ENCODE data around the gene LRRTM3. TPM values are rescaled to one million over a fixed set of nuclear protein-coding genes. Genes with fewer than 3 reads are reported as not detected.

LRRTM3 gene
- total and polyA plus RNA-seq, 2 experiments from 2014 or later = not detected

- TF ChIP-seq EZH2 (IDR thresholded peaks at IDR 0.05; ENCODE audit: insufficient read depth, poor library complexity, severe bottlenecking) (no peak), EZH2phosphoT487 (IDR thresholded peaks at IDR 0.05; ENCODE audit: insufficient read depth, low read depth) (no peak)
- no peaks in the 10 kb centered on the region for H3K9me3 ChIP-seq (ENCODE audit: low read depth)
- no peaks in the 10 kb centered on the region for H3F3A ChIP-seq (ENCODE audit: insufficient read depth)
- H3K27me3 ChIP-seq (replicated peaks; ENCODE audit: insufficient read depth) = no peaks in the 10 kb centered on the region
- no peak overlapping the region for H3K27ac ChIP-seq
- H3K9ac ChIP-seq = no peak overlapping the region
- DNase-seq = no peak
- H4K20me1 ChIP-seq (ENCODE audit: insufficient read depth) = no peaks in the 10 kb centered on the region
- 31 to 36% methylated on average over 3 of the region's 3 CpGs for WGBS, 2 experiments (ENCODE audit: low coverage in 1 of 2, low lambda C conversion rate in 2 of 2, missing lambda C conversion rate in 2 of 2)
- no peak overlapping the region for H2AFZ ChIP-seq
- no peak overlapping the region for H3K4me3 ChIP-seq
- in situ Hi-C loops (cut with MboI) = no loop called here
- H3K4me2 ChIP-seq (ENCODE audit: unreplicated experiment) = no peak overlapping the region
- H3K9me2 ChIP-seq (ENCODE audit: insufficient read depth) = no peaks in the 10 kb centered on the region
- H3K4me1 ChIP-seq (ENCODE audit: insufficient read depth) = no peaks in the 10 kb centered on the region
- H3K79me2 ChIP-seq (ENCODE audit: insufficient read depth) = no peaks in the 10 kb centered on the region
- no peaks in the 10 kb centered on the region for H3K36me3 ChIP-seq (ENCODE audit: low read depth)
These were observed 120.7 kb downstream of the LRRTM3 start for GRCh38 chr10:67046507-67046906.

GRCh38 chr10:67049988-67050387 lies 124.2 kb downstream of the LRRTM3 start:
- Histone ChIP-seq H3K9me3 (ENCODE audit: low read depth) (no peaks in the 10 kb centered on the region), H4K20me1 (ENCODE audit: insufficient read depth) (no peaks in the 10 kb centered on the region), H3K36me3 (ENCODE audit: low read depth) (no peaks in the 10 kb centered on the region), H3K27me3 (replicated peaks; ENCODE audit: insufficient read depth) (no peaks in the 10 kb centered on the region), H3K79me2 (ENCODE audit: insufficient read depth) (no peaks in the 10 kb centered on the region), H3K4me2 (ENCODE audit: unreplicated experiment) (no peak overlapping the region), H3K4me3 (no peak overlapping the region), H3K9me2 (ENCODE audit: insufficient read depth) (no peaks in the 10 kb centered on the region), H3K27ac (no peak overlapping the region), H3K4me1 (ENCODE audit: insufficient read depth) (no peaks in the 10 kb centered on the region), H2AFZ (no peak overlapping the region), H3K9ac (no peak overlapping the region), H3F3A (ENCODE audit: insufficient read depth) (no peaks in the 10 kb centered on the region)
- in situ Hi-C loops (cut with MboI) = no loop called here
- WGBS, 2 experiments (ENCODE audit: low coverage in 1 of 2, low lambda C conversion rate in 2 of 2, missing lambda C conversion rate in 2 of 2) = 27 to 31% methylated on average over 3 of the region's 3 CpGs
- TF ChIP-seq EZH2 (IDR thresholded peaks at IDR 0.05; ENCODE audit: insufficient read depth, poor library complexity, severe bottlenecking) (no peak), EZH2phosphoT487 (IDR thresholded peaks at IDR 0.05; ENCODE audit: insufficient read depth, low read depth) (no peak)
- no peak for DNase-seq

- no peak overlapping the region for H3K27ac ChIP-seq
- H3K27me3 ChIP-seq (replicated peaks; ENCODE audit: insufficient read depth) = no peaks in the 10 kb centered on the region
- H3K9me2 ChIP-seq (ENCODE audit: insufficient read depth) = no peaks in the 10 kb centered on the region
- H3K9ac ChIP-seq = no peak overlapping the region
- no peak overlapping the region for H2AFZ ChIP-seq
- no peak overlapping the region for H3K4me3 ChIP-seq
- TF ChIP-seq EZH2 (IDR thresholded peaks at IDR 0.05; ENCODE audit: insufficient read depth, poor library complexity, severe bottlenecking) (no peak), EZH2phosphoT487 (IDR thresholded peaks at IDR 0.05; ENCODE audit: insufficient read depth, low read depth) (no peak)
- H3K79me2 ChIP-seq (ENCODE audit: insufficient read depth) = no peaks in the 10 kb centered on the region
- H3F3A ChIP-seq (ENCODE audit: insufficient read depth) = no peaks in the 10 kb centered on the region
- no peaks in the 10 kb centered on the region for H3K36me3 ChIP-seq (ENCODE audit: low read depth)
- H3K4me1 ChIP-seq (ENCODE audit: insufficient read depth) = no peaks in the 10 kb centered on the region
- in situ Hi-C loops (cut with MboI) = no loop called here
- DNase-seq = no peak
- H3K9me3 ChIP-seq (ENCODE audit: low read depth) = no peaks in the 10 kb centered on the region
- H4K20me1 ChIP-seq (ENCODE audit: insufficient read depth) = no peaks in the 10 kb centered on the region
- 18 to 23% methylated on average over 5 of the region's 5 CpGs for WGBS, 2 experiments (ENCODE audit: low coverage in 1 of 2, low lambda C conversion rate in 2 of 2, missing lambda C conversion rate in 2 of 2)
- H3K4me2 ChIP-seq (ENCODE audit: unreplicated experiment) = no peak overlapping the region
These were observed 124.6 kb downstream of the LRRTM3 start for GRCh38 chr10:67050415-67050814.

GRCh38 chr10:67072654-67073053 lies 146.8 kb downstream of the LRRTM3 start:
- H3K27me3 ChIP-seq (replicated peaks; ENCODE audit: insufficient read depth) = no peaks in the 10 kb centered on the region
- no peaks in the 10 kb centered on the region for H4K20me1 ChIP-seq (ENCODE audit: insufficient read depth)
- H2AFZ ChIP-seq = no peak overlapping the region
- no peaks in the 10 kb centered on the region for H3K4me1 ChIP-seq (ENCODE audit: insufficient read depth)
- H3K9ac ChIP-seq = no peak overlapping the region
- DNase-seq = no peak
- H3K9me3 ChIP-seq (ENCODE audit: low read depth) = no peaks in the 10 kb centered on the region
- H3K36me3 ChIP-seq (ENCODE audit: low read depth) = no peaks in the 10 kb centered on the region
- no peak for TF ChIP-seq EZH2 (IDR thresholded peaks at IDR 0.05; ENCODE audit: insufficient read depth, poor library complexity, severe bottlenecking)
- TF ChIP-seq EZH2phosphoT487 (IDR thresholded peaks at IDR 0.05; ENCODE audit: insufficient read depth, low read depth) = no peak
- H3K4me2 ChIP-seq (ENCODE audit: unreplicated experiment) = no peak overlapping the region
- WGBS, 2 experiments (ENCODE audit: low coverage in 1 of 2, low lambda C conversion rate in 2 of 2, missing lambda C conversion rate in 2 of 2) = 31 to 41% methylated on average over 1 of the region's 1 CpG
- H3F3A ChIP-seq (ENCODE audit: insufficient read depth) = no peaks in the 10 kb centered on the region
- H3K79me2 ChIP-seq (ENCODE audit: insufficient read depth) = no peaks in the 10 kb centered on the region
- in situ Hi-C loops (cut with MboI) = no loop called here
- H3K4me3 ChIP-seq = no peak overlapping the region
- no peak overlapping the region for H3K27ac ChIP-seq
- no peaks in the 10 kb centered on the region for H3K9me2 ChIP-seq (ENCODE audit: insufficient read depth)

GRCh38 chr10:67075491-67075971 lies 149.7 kb downstream of the LRRTM3 start:
- Histone ChIP-seq H3K4me2 (ENCODE audit: unreplicated experiment) (no peak overlapping the region), H3K9ac (no peak overlapping the region), H2AFZ (no peak overlapping the region), H3K9me3 (ENCODE audit: low read depth) (no peaks in the 10 kb centered on the region), H3K4me1 (ENCODE audit: insufficient read depth) (no peaks in the 10 kb centered on the region), H4K20me1 (ENCODE audit: insufficient read depth) (no peaks in the 10 kb centered on the region), H3K27ac (no peak overlapping the region), H3K9me2 (ENCODE audit: insufficient read depth) (no peaks in the 10 kb centered on the region), H3K27me3 (replicated peaks; ENCODE audit: insufficient read depth) (no peaks in the 10 kb centered on the region), H3K79me2 (ENCODE audit: insufficient read depth) (no peaks in the 10 kb centered on the region), H3K36me3 (ENCODE audit: low read depth) (no peaks in the 10 kb centered on the region), H3K4me3 (no peak overlapping the region), H3F3A (ENCODE audit: insufficient read depth) (no peaks in the 10 kb centered on the region)
- in situ Hi-C loops (cut with MboI) = no loop called here
- WGBS, 2 experiments (ENCODE audit: low coverage in 1 of 2, low lambda C conversion rate in 2 of 2, missing lambda C conversion rate in 2 of 2) = 10 to 16% methylated on average over 4 of the region's 4 CpGs
- no peak for TF ChIP-seq EZH2phosphoT487 (IDR thresholded peaks at IDR 0.05; ENCODE audit: insufficient read depth, low read depth)
- no peak for DNase-seq

Data from GM23248 (cell line).